GM23338 (cell line): ENCODE measurements around the gene LYRM7.

Experiments
- CREB1 ChIP-seq: fragments of 250-450 bp; sonication (Bioruptor Pico); IDR thresholded peaks from 2 replicates; pipeline ENCODE4 v1.5.0; 2020; ENCODE audit warnings: low read depth, mild to moderate bottlenecking, moderate library complexity
- CTCF ChIP-seq, 2 experiments: fragments of 200-600 bp in 1 of 2; sonication (generic) in 1 of 2; conservative IDR thresholded peaks; 2 replicates each; pipeline versions ENCODE4 v1.5.1 to v1.6.1; 2016 to 2017; ENCODE audit warnings: antibody characterized with exemption in 2 of 2, low read depth in 2 of 2, mild to moderate bottlenecking in 2 of 2, moderate library complexity in 1 of 2
- ETS1 ChIP-seq: IDR thresholded peaks from 2 replicates; pipeline ENCODE4 v1.6.1; 2016; ENCODE audit warnings: antibody characterized with exemption
- EZH2 ChIP-seq: fragments of 200-600 bp; sonication (generic); IDR thresholded peaks from one replicate; pipeline ENCODE4 v1.8.0; 2017; ENCODE audit warnings: antibody characterized with exemption, mild to moderate bottlenecking, low read depth; ENCODE audit not compliant: unreplicated experiment
- EZH2phosphoT487 ChIP-seq: fragments of 200-600 bp; sonication (generic); IDR thresholded peaks from one replicate; pipeline ENCODE4 v1.8.1; 2018; ENCODE audit warnings: antibody characterized with exemption; ENCODE audit not compliant: unreplicated experiment
- JUNB ChIP-seq: IDR thresholded peaks from one replicate; pipeline ENCODE4 v1.6.1; 2016; ENCODE audit warnings: antibody characterized with exemption; ENCODE audit not compliant: unreplicated experiment
- NANOG ChIP-seq: IDR thresholded peaks from 2 replicates; pipeline ENCODE4 v1.6.1; 2016; ENCODE audit warnings: antibody characterized with exemption, borderline replicate concordance
- POLR2AphosphoS5 ChIP-seq: IDR thresholded peaks from 2 replicates; pipeline ENCODE4 v1.6.1; 2016; ENCODE audit warnings: antibody characterized with exemption, low read depth
- REST ChIP-seq: IDR thresholded peaks from one replicate; pipeline ENCODE4 v1.6.1; 2018; ENCODE audit warnings: antibody characterized with exemption; ENCODE audit not compliant: unreplicated experiment
- STAT1 ChIP-seq: IDR thresholded peaks from one replicate; pipeline ENCODE4 v1.6.1; 2016; ENCODE audit warnings: antibody characterized with exemption; ENCODE audit not compliant: unreplicated experiment
- ZNF114 ChIP-seq: fragments of 250-450 bp; sonication (Bioruptor Pico); IDR thresholded peaks from 2 replicates; pipeline ENCODE4 v1.5.0; 2020; ENCODE audit warnings: mild to moderate bottlenecking, moderate library complexity
- ZNF331 ChIP-seq: fragments of 250-450 bp; sonication (Bioruptor Pico); IDR thresholded peaks from 2 replicates; pipeline ENCODE4 v1.5.0; 2020; ENCODE audit warnings: low read depth, mild to moderate bottlenecking, moderate library complexity

- TF ChIP-seq CTCF (conservative IDR thresholded peaks at IDR 0.05; ENCODE audit: low read depth in 2 of 2) = no peak
- TF ChIP-seq EZH2 = no peak
- no peak for TF ChIP-seq POLR2AphosphoS5
- no peak for TF ChIP-seq REST
- TF ChIP-seq CREB1 (CRISPR knock-in tag) = no peak
- no peak for TF ChIP-seq JUNB
- no peak for TF ChIP-seq NANOG
- TF ChIP-seq STAT1 = no peak
- no peak for TF ChIP-seq ZNF114 (CRISPR knock-in tag)
- no peak for TF ChIP-seq EZH2phosphoT487
- no peak for TF ChIP-seq ZNF331 (CRISPR knock-in tag)
- no peak for TF ChIP-seq ETS1
These were observed 38.9 kb downstream of the LYRM7 start for GRCh38 chr5:131209506-131210150.
